ENCODE measurements around the gene CFAP299. TPM values are rescaled to one million over a fixed set of nuclear protein-coding genes. Genes with fewer than 3 reads are reported as not detected.

The CFAP299 gene
- total RNA-seq, 2 experiments from 2014 or later, result 0.63 to 3.7 TPM

- ChIA-PET POLR2A (interaction anchor here (0.7 to 1.5 kb wide), 4 partner anchors 12 to 508 kb away, joined by 3 to 4 read pairs (median 3); no protein-coding TSS in a partner anchor), CTCF (ENCODE audit: unreplicated experiment) (no interaction called here)
- intact Hi-C loops (cut with micrococcal nuclease; ENCODE audit: unreplicated experiment), result loop anchor here (5.0 kb wide), 1 partner anchor 393 kb away; no protein-coding TSS in a partner anchor
- Histone ChIP-seq H3K9me3 (ENCODE audit: low read length) (peaks cover 26% of the 10 kb centered on the region; the same call in 1 of the 2 replicates), H3K4me1 (ENCODE audit: insufficient read depth, low read length, poor library complexity, severe bottlenecking) (peaks cover 42% of the 10 kb centered on the region), H3K36me3 (ENCODE audit: insufficient read depth, low read length) (peaks cover 18% of the 10 kb centered on the region), H3K4me2 (ENCODE audit: low read length) (no peak overlapping the region), H2AFZ (ENCODE audit: low read length) (no peak overlapping the region), H3K27ac (ENCODE audit: low read depth, low read length, poor library complexity, severe bottlenecking) (no peak overlapping the region), H3K9me2 (ENCODE audit: insufficient read depth, low read length) (no peaks in the 10 kb centered on the region), H4K20me1 (ENCODE audit: insufficient read depth, low read length) (no peaks in the 10 kb centered on the region), H3K4me3 (ENCODE audit: low read depth, low read length, poor library complexity, severe bottlenecking) (no peak overlapping the region), H3K79me2 (ENCODE audit: insufficient read depth, low read depth, low read length) (no peaks in the 10 kb centered on the region)
- no peak for DNase-seq (ENCODE audit: low spot score)
- no TSS peak for BruUV-seq (replicated peaks)
- TF ChIP-seq EZH2phosphoT487 (IDR thresholded peaks at IDR 0.05; ENCODE audit: borderline replicate concordance, low read depth, low read length), result no peak
- TF ChIP-seq, protein P1, sequence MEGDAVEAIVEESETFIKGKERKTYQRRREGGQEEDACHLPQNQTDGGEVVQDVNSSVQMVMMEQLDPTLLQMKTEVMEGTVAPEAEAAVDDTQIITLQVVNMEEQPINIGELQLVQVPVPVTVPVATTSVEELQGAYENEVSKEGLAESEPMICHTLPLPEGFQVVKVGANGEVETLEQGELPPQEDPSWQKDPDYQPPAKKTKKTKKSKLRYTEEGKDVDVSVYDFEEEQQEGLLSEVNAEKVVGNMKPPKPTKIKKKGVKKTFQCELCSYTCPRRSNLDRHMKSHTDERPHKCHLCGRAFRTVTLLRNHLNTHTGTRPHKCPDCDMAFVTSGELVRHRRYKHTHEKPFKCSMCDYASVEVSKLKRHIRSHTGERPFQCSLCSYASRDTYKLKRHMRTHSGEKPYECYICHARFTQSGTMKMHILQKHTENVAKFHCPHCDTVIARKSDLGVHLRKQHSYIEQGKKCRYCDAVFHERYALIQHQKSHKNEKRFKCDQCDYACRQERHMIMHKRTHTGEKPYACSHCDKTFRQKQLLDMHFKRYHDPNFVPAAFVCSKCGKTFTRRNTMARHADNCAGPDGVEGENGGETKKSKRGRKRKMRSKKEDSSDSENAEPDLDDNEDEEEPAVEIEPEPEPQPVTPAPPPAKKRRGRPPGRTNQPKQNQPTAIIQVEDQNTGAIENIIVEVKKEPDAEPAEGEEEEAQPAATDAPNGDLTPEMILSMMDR (conservative IDR thresholded peaks at IDR 0.05; ENCODE audit: low read length), result no peak
These were observed 149.2 kb downstream of the CFAP299 start for GRCh38 chr4:80484712-80485111.

DNA sequence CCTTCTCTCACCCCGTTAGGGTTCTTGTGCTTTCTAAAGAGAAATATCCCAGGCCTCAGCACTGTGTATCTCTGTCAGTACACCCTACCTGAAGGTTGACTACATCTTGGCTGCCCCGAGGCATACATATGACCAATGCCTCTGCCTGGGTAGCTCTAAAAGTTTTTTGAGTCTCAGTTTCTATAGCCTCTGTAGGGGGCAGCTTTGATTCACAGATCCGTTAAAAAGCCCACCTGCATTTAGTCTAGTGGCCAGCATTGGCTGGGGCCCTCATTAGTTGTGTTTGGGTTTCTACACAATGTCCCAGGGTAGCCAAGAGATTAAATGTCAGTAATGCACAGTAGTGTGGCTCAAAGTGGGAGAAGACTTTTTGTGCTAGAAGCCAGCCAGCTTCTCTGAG is 151.1 kb downstream of the CFAP299 start:
- H2AFZ ChIP-seq (ENCODE audit: low read length), result peak overlapping the region; percentile 66; the same call in 1 of the 2 replicates
- H3K9me2 ChIP-seq (ENCODE audit: insufficient read depth, low read length), result no peaks in the 10 kb centered on the region
- H3K36me3 ChIP-seq (ENCODE audit: insufficient read depth, low read length), result peaks cover 35% of the 10 kb centered on the region
- H4K20me1 ChIP-seq (ENCODE audit: insufficient read depth, low read length), result no peaks in the 10 kb centered on the region
- ChIA-PET CTCF (ENCODE audit: unreplicated experiment) (no interaction called here), POLR2A (interaction anchor here (0.6 to 1.3 kb wide), 5 partner anchors 39 to 566 kb away, joined by 3 to 5 read pairs (median 4); no protein-coding TSS in a partner anchor)
- intact Hi-C loops (cut with micrococcal nuclease; ENCODE audit: unreplicated experiment), result loop anchor here (1.0 to 5.0 kb wide), 5 partner anchors 120 to 566 kb away; no protein-coding TSS in a partner anchor
- no peak overlapping the region for H3K4me3 ChIP-seq (ENCODE audit: low read depth, low read length, poor library complexity, severe bottlenecking)
- DNase-seq (ENCODE audit: low spot score), result peak; percentile 73
- H3K27ac ChIP-seq (ENCODE audit: low read depth, low read length, poor library complexity, severe bottlenecking), result peak overlapping the region; percentile 49
- H3K4me2 ChIP-seq (ENCODE audit: low read length), result 0 out of 2 replicates have a peak overlapping the region, but pooled peaks have one; percentile 1
- peaks cover 37% of the 10 kb centered on the region; the same call in 1 of the 2 replicates for H3K9me3 ChIP-seq (ENCODE audit: low read length)
- peaks cover 54% of the 10 kb centered on the region for H3K4me1 ChIP-seq (ENCODE audit: insufficient read depth, low read length, poor library complexity, severe bottlenecking)
- H3K79me2 ChIP-seq (ENCODE audit: insufficient read depth, low read depth, low read length), result no peaks in the 10 kb centered on the region
- BruUV-seq (replicated peaks), result no TSS peak
- TF ChIP-seq EZH2phosphoT487 (IDR thresholded peaks at IDR 0.05; ENCODE audit: borderline replicate concordance, low read depth, low read length), result no peak
- TF ChIP-seq, protein P1 (conservative IDR thresholded peaks at IDR 0.05; ENCODE audit: low read length), result peak; percentile 67

GRCh38 chr4:80489798-80490197 is 154.3 kb downstream of the CFAP299 start:
- Histone ChIP-seq H4K20me1 (ENCODE audit: insufficient read depth, low read length) (no peaks in the 10 kb centered on the region), H3K9me2 (ENCODE audit: insufficient read depth, low read length) (no peaks in the 10 kb centered on the region), H3K79me2 (ENCODE audit: insufficient read depth, low read depth, low read length) (no peaks in the 10 kb centered on the region), H3K27ac (ENCODE audit: low read depth, low read length, poor library complexity, severe bottlenecking) (peak overlapping the region; percentile 54), H3K9me3 (ENCODE audit: low read length) (peaks cover 47% of the 10 kb centered on the region; the same call in 1 of the 2 replicates), H2AFZ (ENCODE audit: low read length) (peak overlapping the region; percentile 95), H3K4me1 (ENCODE audit: insufficient read depth, low read length, poor library complexity, severe bottlenecking) (peaks cover 39% of the 10 kb centered on the region), H3K36me3 (ENCODE audit: insufficient read depth, low read length) (peaks cover 53% of the 10 kb centered on the region), H3K4me2 (ENCODE audit: low read length) (peak overlapping the region; percentile 51), H3K4me3 (ENCODE audit: low read depth, low read length, poor library complexity, severe bottlenecking) (peak overlapping the region; percentile 20)
- intact Hi-C loops (cut with micrococcal nuclease; ENCODE audit: unreplicated experiment), result loop anchor here (1.0 to 5.0 kb wide), 2 partner anchors 388 to 548 kb away; no protein-coding TSS in a partner anchor
- no peak for TF ChIP-seq EZH2phosphoT487 (IDR thresholded peaks at IDR 0.05; ENCODE audit: borderline replicate concordance, low read depth, low read length)
- TF ChIP-seq, protein P1 (conservative IDR thresholded peaks at IDR 0.05; ENCODE audit: low read length), result no peak
- ChIA-PET CTCF (ENCODE audit: unreplicated experiment) (no interaction called here), POLR2A (interaction anchor here (0.6 to 5.1 kb wide), 19 partner anchors 9 to 549 kb away, joined by 3 to 33 read pairs (median 3); no protein-coding TSS in a partner anchor)
- DNase-seq (ENCODE audit: low spot score), result peak; percentile 24
- BruUV-seq (replicated peaks), result no TSS peak
